ENCODE data around the gene NCAPD2.

GRCh38 chr12:6534695-6534944 is 40.7 kb downstream of the NCAPD2 start:
- TF ChIP-seq CTCF (IDR thresholded peaks at IDR 0.05) (no peak), EZH2phosphoT487 (IDR thresholded peaks at IDR 0.05; ENCODE audit: borderline replicate concordance, low read depth) (no peak), GATA2 (CRISPR knock-in tag; IDR thresholded peaks at IDR 0.05) (no peak), RCOR1 (IDR thresholded peaks at IDR 0.05; ENCODE audit: low read length) (no peak)
